Right cardiac atrium (tissue), 5 donors: ENCODE results near the gene ARHGAP10. TPM values are rescaled to one million over a fixed set of nuclear protein-coding genes. Genes with fewer than 3 reads are reported as not detected.
A peak's percentile ranks its signal among the peaks of the same experiment; 100 is the strongest.

Source experiments
- ATAC-seq, 2 donors: fragments of 200-7000 bp; cut with Tn5 transposase; one replicate each; pipeline versions ENCODE4 v1.8.0 to v1.9.1; 2020; ENCODE audit warnings: moderate library complexity in 2 of 2, mild to moderate bottlenecking in 1 of 2
- DNase-seq, 3 donors: peaks; one replicate each; pipeline ENCODE4 v3.0.0-alpha.2; 2020
- H3K27ac ChIP-seq: one replicate; pipeline ENCODE4 v1.5.1; 2013; ENCODE audit warnings: mild to moderate bottlenecking, low read length, control low read depth, moderate library complexity
- H3K27me3 ChIP-seq: one replicate; pipeline ENCODE4 v1.6.1; 2013; ENCODE audit not compliant: control insufficient read depth, insufficient read depth
- H3K4me1 ChIP-seq: one replicate; pipeline ENCODE4 v1.6.1; 2013; ENCODE audit warnings: low read length; ENCODE audit not compliant: control insufficient read depth, insufficient read depth
- H3K4me3 ChIP-seq: one replicate; pipeline ENCODE4 v1.5.1; 2013; ENCODE audit warnings: low read length, control low read depth
- H3K9me3 ChIP-seq: one replicate; pipeline ENCODE4 v1.6.1; 2013; ENCODE audit warnings: low read length; ENCODE audit not compliant: control insufficient read depth
- WGBS: extraction: QIAGEN DNeasy Blood & Tissue Kit; methylation state at CpG from one replicate; pipeline ENCODE4 v1.1.7; 2013; 5-methylcytosine and 5-hydroxymethylcytosine counted together
- intact Hi-C, 4 donors: fragments of 100-400 bp; cut with DNase I; formaldehyde crosslinking; loops; one replicate each; pipeline versions ENCODE4 v1.11.0 to v1.14.0; 2022 to 2023
- polyA plus RNA-seq: library from polyadenylated mRNA; stranded (reverse); fragments of 200-250 nt; gene quantifications from one replicate; pipeline ENCODE4 v1.2.3, GENCODE V29; 2013
- total RNA-seq, 4 donors: library from RNA; stranded (reverse); fragmentation: NEBNext Ultra II Directional; extraction: Animal tissue kit (Norgen Biotek cat#: 25700); gene quantifications; one replicate each; pipeline ENCODE4 v1.2.1, GENCODE V29; 2021
- donor health status: healthy with polysubstance abuse.
- donor health status: DM: no; HTN: yes; CAD: no.
- donor health status: DM: no; HTN: no; CAD: no.
- donor health status: DM: no; HTN: yes; CAD: no; lungs with severe emphysema.
- donor health status: DM: yes; HTN: yes; CAD: no.

The ARHGAP10 gene
- total and polyA plus RNA-seq, 5 donors: 36.7 to 54.1 (median 47.3) TPM

DNA sequence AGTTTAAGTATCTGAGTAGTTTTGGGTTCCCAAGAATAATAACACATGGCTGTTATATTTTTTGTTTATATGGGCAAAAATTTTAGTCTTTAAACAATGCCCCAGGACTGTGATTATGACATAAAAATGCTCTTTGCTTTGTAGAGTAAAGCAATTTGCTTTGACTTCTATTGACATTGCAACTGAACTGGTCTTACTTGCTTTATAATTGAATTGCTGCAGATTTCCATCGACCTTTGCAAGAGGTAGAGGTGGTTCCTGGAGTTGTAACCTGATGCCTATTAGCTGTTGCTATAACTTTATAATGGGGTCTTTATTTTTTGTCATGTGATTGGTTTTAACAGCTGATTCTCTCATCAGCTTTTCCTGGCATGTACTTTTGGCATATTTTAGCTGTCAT lies 302.9 kb downstream of the ARHGAP10 start:
- Histone ChIP-seq H3K4me3 (no peak overlapping the region), H3K9me3 (no peaks in the 10 kb centered on the region), H3K27me3 (no peaks in the 10 kb centered on the region), H3K27ac (no peak overlapping the region), H3K4me1 (peaks cover 4% of the 10 kb centered on the region)
- intact Hi-C loops: no loop called here
- 54% methylated on average over 1 of the region's 1 CpG for WGBS
- ATAC-seq (no peak), DNase-seq (no peak)

DNA sequence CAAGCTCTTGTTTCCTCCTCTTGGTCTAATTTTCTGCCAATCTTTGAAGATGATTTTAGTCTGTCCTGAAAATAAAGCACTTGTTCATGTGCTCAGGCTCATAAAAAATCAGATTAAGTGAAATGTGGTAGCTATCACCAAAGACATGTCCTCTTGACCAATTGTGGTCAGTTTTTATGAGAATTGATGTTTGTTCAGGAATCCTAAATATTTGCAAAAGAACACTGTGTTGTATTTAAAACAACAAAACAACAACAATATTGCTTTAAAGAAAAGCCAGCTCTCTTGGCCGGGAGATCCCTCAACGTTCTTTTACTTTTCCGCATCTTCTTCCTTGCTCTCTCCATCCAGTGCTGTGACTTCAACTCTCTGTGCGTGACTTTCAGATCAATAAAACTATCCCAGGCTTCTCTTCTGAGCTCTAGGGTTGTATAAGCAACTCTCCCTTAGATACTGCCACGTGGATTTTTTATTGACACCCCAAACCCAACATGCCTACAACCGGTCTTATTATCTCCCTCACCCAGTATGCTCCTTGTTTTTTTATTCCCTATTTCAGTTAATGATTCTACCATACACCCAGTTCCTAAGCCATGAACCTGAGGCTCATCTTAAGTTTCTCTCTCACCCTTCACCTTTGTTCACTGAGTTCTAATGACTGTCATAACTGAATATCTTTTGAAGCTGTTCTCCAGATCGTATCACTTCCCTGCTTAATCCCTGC lies 309.9 kb downstream of the ARHGAP10 start:
- ATAC-seq (no peak), DNase-seq (no peak)
- no peak overlapping the region for H3K27ac ChIP-seq
- H3K4me3 ChIP-seq: no peak overlapping the region
- no peaks in the 10 kb centered on the region for H3K9me3 ChIP-seq
- H3K27me3 ChIP-seq: no peaks in the 10 kb centered on the region
- intact Hi-C loops: no loop called here
- no peaks in the 10 kb centered on the region for H3K4me1 ChIP-seq
- 88% methylated on average over 7 of the region's 7 CpGs for WGBS

- Histone ChIP-seq H3K27ac (peak overlapping the region; percentile 98), H3K4me1 (peaks cover 3% of the 10 kb centered on the region), H3K27me3 (no peaks in the 10 kb centered on the region), H3K4me3 (no peak overlapping the region), H3K9me3 (no peaks in the 10 kb centered on the region)
- ATAC-seq: peak; percentile 93 to 95
- intact Hi-C loops: no loop called here
- peak; percentile 57 to 87 (median 83) for DNase-seq
- 69% methylated on average over 9 of the region's 9 CpGs for whole genome bisulfite sequencing
Observed at GRCh38 chr4:148044089-148044911, 312.4 kb downstream of the ARHGAP10 start.

- 51% methylated on average over 4 of the region's 4 CpGs for WGBS
- Histone ChIP-seq H3K4me1 (peaks cover 4% of the 10 kb centered on the region), H3K9me3 (no peaks in the 10 kb centered on the region), H3K27me3 (no peaks in the 10 kb centered on the region), H3K4me3 (no peak overlapping the region), H3K27ac (peak overlapping the region; percentile 98)
- ATAC-seq (peak; percentile 36 to 52), DNase-seq (no peak)
- intact Hi-C loops: loop anchor here in 1 of 4 donors (5.0 kb wide), 1 partner anchor 48 kb away; no protein-coding TSS in a partner anchor
Observed at GRCh38 chr4:148044912-148045352, 313.0 kb downstream of the ARHGAP10 start.

DNA sequence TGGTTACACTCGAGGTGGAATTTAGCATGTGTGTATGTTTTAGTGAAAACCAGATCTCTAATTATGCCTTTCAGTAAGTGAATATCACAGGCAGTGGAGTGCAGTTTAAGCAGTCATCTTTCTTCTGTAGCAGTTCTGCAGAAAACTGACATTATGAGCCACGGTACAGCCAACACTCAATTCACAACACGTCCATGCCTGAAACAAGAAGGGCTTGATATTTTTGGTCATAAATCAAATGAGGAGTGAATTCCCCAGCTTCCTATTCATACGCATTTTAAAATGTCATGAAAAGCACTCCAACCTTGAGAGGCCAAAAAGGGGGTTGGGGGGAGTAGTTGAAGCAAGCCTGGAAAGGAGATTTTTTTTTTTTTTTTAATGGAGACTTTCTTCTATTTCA lies 316.7 kb downstream of the ARHGAP10 start:
- Histone ChIP-seq H3K4me3 (no peak overlapping the region), H3K27me3 (no peaks in the 10 kb centered on the region), H3K9me3 (no peaks in the 10 kb centered on the region), H3K4me1 (peaks cover 8% of the 10 kb centered on the region), H3K27ac (peak overlapping the region; percentile 37)
- DNase-seq: no peak
- 45% methylated on average over 4 of the region's 4 CpGs for WGBS
- ATAC-seq: no peak
- intact Hi-C loops: loop anchor here in 1 of 4 donors (5.0 kb wide), 1 partner anchor 51 kb away; no protein-coding TSS in a partner anchor

DNA sequence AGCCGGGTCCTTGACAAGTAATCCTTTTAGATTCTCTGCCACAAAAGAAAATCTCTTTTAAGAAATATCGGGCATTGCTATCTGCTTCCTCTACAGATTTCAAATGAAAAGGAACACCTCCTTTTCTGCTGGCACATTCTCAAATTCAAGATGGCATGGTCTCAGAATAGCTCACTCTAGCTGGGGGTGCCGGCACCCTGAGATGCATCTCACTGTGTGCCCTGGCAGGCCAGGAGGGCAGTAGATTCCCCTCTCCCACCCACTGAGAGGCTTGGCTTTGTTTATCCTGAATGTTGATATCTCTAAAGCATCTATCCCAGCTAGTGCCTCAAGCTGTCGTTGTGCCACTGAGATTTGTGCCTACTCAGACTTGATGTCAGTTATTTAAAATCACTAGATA lies 319.5 kb downstream of the ARHGAP10 start:
- Histone ChIP-seq H3K4me1 (peaks cover 8% of the 10 kb centered on the region), H3K27ac (no peak overlapping the region), H3K4me3 (no peak overlapping the region), H3K27me3 (no peaks in the 10 kb centered on the region), H3K9me3 (no peaks in the 10 kb centered on the region)
- WGBS: 63% methylated on average over 4 of the region's 4 CpGs
- intact Hi-C loops: loop anchor here in 1 of 4 donors (10.0 kb wide), 1 partner anchor 393 kb away; the partner anchor contains the start of gene NR3C2
- DNase-seq: no peak
- no peak for ATAC-seq

DNA sequence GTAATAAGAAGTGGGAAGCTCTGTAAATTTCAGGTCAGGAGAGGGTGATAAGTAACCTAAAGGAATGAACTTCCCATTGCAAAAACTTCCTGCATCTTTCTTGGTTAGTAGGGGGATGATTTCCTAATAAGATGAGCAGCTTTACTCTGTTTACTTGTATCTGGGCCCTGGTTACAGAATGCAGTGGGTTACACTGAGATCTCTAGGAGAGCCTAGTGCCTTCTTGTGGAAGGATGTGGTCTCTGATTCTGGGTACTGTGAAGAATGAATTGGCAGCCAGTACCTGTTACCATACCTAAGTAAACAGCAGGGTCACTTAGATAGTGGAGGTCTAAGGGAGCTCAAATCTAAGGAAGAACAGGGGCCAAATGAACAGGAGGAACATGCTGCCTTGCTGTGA lies 320.6 kb downstream of the ARHGAP10 start:
- Histone ChIP-seq H3K4me1 (peaks cover 8% of the 10 kb centered on the region), H3K27ac (peak overlapping the region; percentile 96), H3K27me3 (no peaks in the 10 kb centered on the region), H3K4me3 (no peak overlapping the region), H3K9me3 (no peaks in the 10 kb centered on the region)
- peak; percentile 36 to 44 for ATAC-seq
- no peak for DNase-seq
- intact Hi-C loops: loop anchor here in 1 of 4 donors (10.0 kb wide), 1 partner anchor 392 kb away; the partner anchor contains the start of gene NR3C2

DNA sequence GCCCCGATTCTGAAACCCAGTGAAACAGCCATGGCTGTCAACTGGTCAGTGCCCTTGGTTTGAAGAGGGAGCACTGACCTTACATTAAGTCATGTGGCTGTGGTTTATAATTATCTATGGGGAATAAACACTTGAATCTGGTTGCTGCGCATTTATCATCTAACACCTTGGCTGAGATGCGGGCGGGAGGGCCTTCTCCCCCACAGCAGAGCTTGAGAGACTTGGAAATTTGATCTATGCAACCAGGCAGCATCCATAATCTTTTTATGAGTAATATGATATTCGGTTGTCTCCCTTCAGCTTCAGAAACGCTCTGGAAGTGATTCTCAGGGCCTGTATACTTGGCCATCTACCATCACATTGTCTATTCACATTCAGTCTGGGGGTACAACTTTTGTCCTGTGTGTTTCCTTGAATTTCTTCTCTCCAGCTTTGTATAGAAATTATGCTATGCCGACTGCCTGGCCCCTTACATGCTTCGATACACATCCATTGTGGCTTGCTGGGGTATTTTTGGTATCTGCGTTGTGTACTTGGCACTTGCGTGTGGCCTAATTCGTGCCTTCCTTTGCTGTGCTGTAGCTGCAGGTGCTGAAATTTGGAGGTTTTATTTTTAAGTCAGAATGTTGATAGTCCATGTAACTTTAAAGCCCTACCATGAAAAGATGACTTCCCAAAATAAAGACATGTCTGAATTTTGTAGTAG lies 321.6 kb downstream of the ARHGAP10 start:
- intact Hi-C loops: loop anchor here in 1 of 4 donors (10.0 kb wide), 1 partner anchor 391 kb away; the partner anchor contains the start of gene NR3C2
- Histone ChIP-seq H3K4me1 (peaks cover 8% of the 10 kb centered on the region), H3K27ac (peak overlapping the region; percentile 96), H3K4me3 (no peak overlapping the region), H3K9me3 (no peaks in the 10 kb centered on the region), H3K27me3 (no peaks in the 10 kb centered on the region)
- DNase-seq (peak; percentile 49 to 72 (median 69)), ATAC-seq (peak; percentile 73 to 80)
- 65% methylated on average over 11 of the region's 11 CpGs for WGBS

DNA sequence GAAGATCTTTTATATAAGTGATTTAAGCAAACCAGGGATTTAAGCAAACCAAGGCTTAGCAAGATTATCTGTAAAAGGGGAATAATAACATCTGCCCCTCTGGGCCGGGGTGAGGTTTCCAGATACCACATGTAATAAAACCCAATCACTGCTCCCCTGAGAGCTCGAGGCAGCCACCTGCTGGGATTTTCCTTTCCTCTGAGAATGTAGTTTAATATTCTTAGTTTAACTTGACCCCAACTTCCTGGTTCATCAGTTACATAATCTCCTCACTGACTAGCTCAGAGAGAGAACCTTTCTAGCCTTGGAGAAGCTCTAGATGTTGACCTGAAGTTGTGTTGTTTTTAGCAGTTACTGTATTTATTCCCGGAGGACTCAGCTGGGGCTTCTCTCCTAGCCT lies 322.4 kb downstream of the ARHGAP10 start:
- Histone ChIP-seq H3K4me1 (peaks cover 5% of the 10 kb centered on the region), H3K27me3 (no peaks in the 10 kb centered on the region), H3K27ac (peak overlapping the region; percentile 72), H3K9me3 (no peaks in the 10 kb centered on the region), H3K4me3 (no peak overlapping the region)
- intact Hi-C loops: loop anchor here in 1 of 4 donors (10.0 kb wide), 1 partner anchor 391 kb away; the partner anchor contains the start of gene NR3C2
- ATAC-seq: no peak
- 57% methylated on average over 3 of the region's 3 CpGs for WGBS
- DNase-seq: no peak

GRCh38 chr4:148055844-148056243 lies 324.0 kb downstream of the ARHGAP10 start:
- intact Hi-C loops: loop anchor here in 1 of 4 donors (10.0 kb wide), 1 partner anchor 389 kb away; the partner anchor contains the start of gene NR3C2
- Histone ChIP-seq H3K27ac (no peak overlapping the region), H3K27me3 (no peaks in the 10 kb centered on the region), H3K4me1 (peaks cover 8% of the 10 kb centered on the region), H3K9me3 (no peaks in the 10 kb centered on the region), H3K4me3 (no peak overlapping the region)
- ATAC-seq: no peak
- WGBS: 88% methylated on average over 6 of the region's 6 CpGs
- DNase-seq: no peak
